ENCODE measurements around the gene HDAC9.

HDAC9 gene

GRCh38 chr7:18753972-18754610 lies 258.5 kb downstream of the HDAC9 start:
- DNase-seq = no peak

GRCh38 chr7:18754766-18755165 lies 259.2 kb downstream of the HDAC9 start:
- no peak for DNase-seq

GRCh38 chr7:18755793-18756192 lies 260.2 kb downstream of the HDAC9 start:
- DNase-seq = no peak

- no peak for DNase-seq
Measured at GRCh38 chr7:18756378-18757050, 261.0 kb downstream of the HDAC9 start.

- no peak for DNase-seq
Measured at GRCh38 chr7:18760046-18760445, 264.5 kb downstream of the HDAC9 start.

- DNase-seq = no peak
Measured at GRCh38 chr7:18760631-18761445, 265.3 kb downstream of the HDAC9 start.

- DNase-seq = no peak
Measured at GRCh38 chr7:18762189-18762588, 266.6 kb downstream of the HDAC9 start.

GRCh38 chr7:18768256-18768655 lies 272.7 kb downstream of the HDAC9 start:
- DNase-seq = no peak

- DNase-seq = no peak
Measured at GRCh38 chr7:18770154-18770811, 274.7 kb downstream of the HDAC9 start.

- DNase-seq = no peak
Measured at GRCh38 chr7:18770822-18771221, 275.3 kb downstream of the HDAC9 start.

- DNase-seq = no peak
Measured at GRCh38 chr7:18771834-18772566, 276.5 kb downstream of the HDAC9 start.

GRCh38 chr7:18772567-18772965 lies 277.0 kb downstream of the HDAC9 start:
- no peak for DNase-seq

GRCh38 chr7:18777314-18777713 lies 281.8 kb downstream of the HDAC9 start:
- DNase-seq = no peak

- no peak for DNase-seq
Measured at GRCh38 chr7:18778594-18778993, 283.0 kb downstream of the HDAC9 start.

- DNase-seq = no peak
Measured at GRCh38 chr7:18780266-18780665, 284.7 kb downstream of the HDAC9 start.

GRCh38 chr7:18780938-18781337 lies 285.4 kb downstream of the HDAC9 start:
- DNase-seq = no peak

- DNase-seq = no peak
Measured at GRCh38 chr7:18786196-18786727, 290.7 kb downstream of the HDAC9 start.

- DNase-seq = no peak
Measured at GRCh38 chr7:18786796-18787195, 291.2 kb downstream of the HDAC9 start.

GRCh38 chr7:18788026-18788425 lies 292.5 kb downstream of the HDAC9 start:
- DNase-seq = no peak

- DNase-seq = no peak
Measured at GRCh38 chr7:18792871-18793595, 297.5 kb downstream of the HDAC9 start.

GRCh38 chr7:18796216-18796615 lies 300.7 kb downstream of the HDAC9 start:
- DNase-seq = no peak

All from GF-D8 (cell line).